Lung (tissue), 12 donors: Measurements from ENCODE around the gene MYO3B. TPM values are rescaled to one million over a fixed set of nuclear protein-coding genes. Genes with fewer than 3 reads are reported as not detected.

Experiments
- ATAC-seq: fragments of 200-7000 bp; cut with Tn5 transposase; one replicate; pipeline ENCODE4 v1.9.1; 2020; ENCODE audit warnings: moderate number of reproducible peaks; ENCODE audit not compliant: insufficient read depth, low FRiP score
- DNase-seq, 3 donors: peaks; one replicate each; pipeline ENCODE4 v3.0.0-alpha.2; 2013 to 2017
- H3K27ac ChIP-seq, 2 donors: one replicate each; pipeline ENCODE4 v1.5.1; 2013; ENCODE audit warnings: mild to moderate bottlenecking in 2 of 2, moderate library complexity in 2 of 2, control low read depth in 1 of 2, inconsistent platforms in 1 of 2, low read depth in 1 of 2, low read length in 1 of 2
- H3K27me3 ChIP-seq, 3 donors: one replicate each; pipeline ENCODE4 v1.5.1; 2013; ENCODE audit warnings: low read length in 2 of 3; ENCODE audit not compliant: control insufficient read depth in 3 of 3, insufficient read depth in 3 of 3
- H3K36me3 ChIP-seq, 4 donors: one replicate each; pipeline ENCODE4 v1.5.1; 2013; ENCODE audit warnings: low read length in 4 of 4, mild to moderate bottlenecking in 1 of 4, moderate library complexity in 1 of 4; ENCODE audit not compliant: control insufficient read depth in 4 of 4, insufficient read depth in 4 of 4
- H3K4me1 ChIP-seq, 5 donors: one replicate each; pipeline ENCODE4 v1.5.1; 2013; ENCODE audit warnings: low read length in 5 of 5, mild to moderate bottlenecking in 2 of 5, moderate library complexity in 1 of 5; ENCODE audit not compliant: control insufficient read depth in 5 of 5, insufficient read depth in 5 of 5
- H3K4me3 ChIP-seq: one replicate; pipeline ENCODE4 v1.5.1; 2013; ENCODE audit warnings: mild to moderate bottlenecking, control low read depth, moderate library complexity
- H3K9ac ChIP-seq, 2 donors: one replicate each; pipeline ENCODE4 v1.5.1; 2013; ENCODE audit warnings: low read length in 2 of 2, control low read depth in 1 of 2; ENCODE audit not compliant: insufficient read depth in 1 of 2
- H3K9me3 ChIP-seq, 4 donors: one replicate each; pipeline ENCODE4 v1.5.1; 2013; ENCODE audit warnings: low read length in 3 of 4, mild to moderate bottlenecking in 1 of 4, moderate library complexity in 1 of 4; ENCODE audit not compliant: control insufficient read depth in 4 of 4, insufficient read depth in 3 of 4
- WGBS, 2 donors: extraction: QIAGEN DNeasy Blood & Tissue Kit; methylation state at CpG; one replicate each; pipeline ENCODE4 v1.1.7; 2013; 5-methylcytosine and 5-hydroxymethylcytosine counted together
- polyA plus RNA-seq, 2 donors: library from polyadenylated mRNA; stranded (reverse); fragments of 200-250 nt; gene quantifications; one replicate each; pipeline ENCODE4 v1.2.1, GENCODE V29; 2013
- total RNA-seq, 2 donors: library from RNA; depleted of rRNA in 1 of 2; stranded (reverse); fragments of >200 nt in 1 of 2; gene quantifications; one replicate each; pipeline ENCODE4 v1.2.1, GENCODE V29; 2014 to 2021
- TF ChIP-seq, protein P1 (sequence below): IDR thresholded peaks from 2 replicates; pipeline ENCODE4 v1.5.1; 2012; ENCODE audit warnings: mild to moderate bottlenecking; ENCODE audit errors: control extremely low read depth, extremely low read depth
- donor health status: control.
- donor health status: control.
- donor health status: Bipolar disorder and iron deficiency.
- donor health status: healthy.
- donor health status: DM: yes; HTN: yes; CAD: no.

Gene MYO3B
- total and polyA plus RNA-seq, 4 donors = 0.03 to 0.82 (median 0.05) TPM; not detected in 1

DNA sequence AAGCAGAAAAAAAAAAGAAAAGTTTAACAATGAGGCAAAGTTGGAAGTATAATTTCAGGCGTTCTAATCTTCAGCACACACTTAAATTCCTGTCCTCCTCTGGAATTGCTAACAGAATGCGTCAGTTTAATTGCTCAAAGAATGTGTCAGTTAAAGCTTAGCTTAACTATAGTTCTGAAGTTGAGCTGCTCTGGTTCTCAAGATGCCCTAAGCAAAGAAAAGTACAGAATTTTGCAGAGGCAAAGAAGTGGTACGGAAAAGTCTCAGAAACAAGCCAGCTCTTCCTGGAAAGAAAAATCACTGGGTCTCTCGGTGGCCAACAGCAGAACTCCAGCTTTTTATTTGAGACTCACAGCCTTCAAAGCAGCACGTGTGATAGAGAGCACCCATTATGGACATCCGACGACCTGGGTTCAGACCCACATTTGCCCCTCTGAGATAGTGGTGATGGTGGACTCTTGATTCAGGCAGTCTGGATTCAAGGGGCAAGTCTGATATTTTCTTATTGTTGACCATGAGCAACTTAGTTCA lies 22.2 kb upstream of the MYO3B start:
- H3K4me3 ChIP-seq = no peak overlapping the region
- H3K27ac ChIP-seq = no peak overlapping the region
- ATAC-seq (no peak), DNase-seq (peak in 2 of 3 donors; percentile 33 to 47)
- 56 to 73% methylated on average over 7 of the region's 7 CpGs for WGBS, 2 donors
- peaks cover 0 to 4% (median 0%) of the 10 kb centered on the region in 4 donors for H3K9me3 ChIP-seq
- H3K4me1 ChIP-seq = peaks cover 0 to 10% (median 0%) of the 10 kb centered on the region in 5 donors
- no peaks in the 10 kb centered on the region for H3K36me3 ChIP-seq
- H3K27me3 ChIP-seq = no peaks in the 10 kb centered on the region
- no peak overlapping the region for H3K9ac ChIP-seq
- TF ChIP-seq, protein P1, sequence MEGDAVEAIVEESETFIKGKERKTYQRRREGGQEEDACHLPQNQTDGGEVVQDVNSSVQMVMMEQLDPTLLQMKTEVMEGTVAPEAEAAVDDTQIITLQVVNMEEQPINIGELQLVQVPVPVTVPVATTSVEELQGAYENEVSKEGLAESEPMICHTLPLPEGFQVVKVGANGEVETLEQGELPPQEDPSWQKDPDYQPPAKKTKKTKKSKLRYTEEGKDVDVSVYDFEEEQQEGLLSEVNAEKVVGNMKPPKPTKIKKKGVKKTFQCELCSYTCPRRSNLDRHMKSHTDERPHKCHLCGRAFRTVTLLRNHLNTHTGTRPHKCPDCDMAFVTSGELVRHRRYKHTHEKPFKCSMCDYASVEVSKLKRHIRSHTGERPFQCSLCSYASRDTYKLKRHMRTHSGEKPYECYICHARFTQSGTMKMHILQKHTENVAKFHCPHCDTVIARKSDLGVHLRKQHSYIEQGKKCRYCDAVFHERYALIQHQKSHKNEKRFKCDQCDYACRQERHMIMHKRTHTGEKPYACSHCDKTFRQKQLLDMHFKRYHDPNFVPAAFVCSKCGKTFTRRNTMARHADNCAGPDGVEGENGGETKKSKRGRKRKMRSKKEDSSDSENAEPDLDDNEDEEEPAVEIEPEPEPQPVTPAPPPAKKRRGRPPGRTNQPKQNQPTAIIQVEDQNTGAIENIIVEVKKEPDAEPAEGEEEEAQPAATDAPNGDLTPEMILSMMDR = no peak

DNA sequence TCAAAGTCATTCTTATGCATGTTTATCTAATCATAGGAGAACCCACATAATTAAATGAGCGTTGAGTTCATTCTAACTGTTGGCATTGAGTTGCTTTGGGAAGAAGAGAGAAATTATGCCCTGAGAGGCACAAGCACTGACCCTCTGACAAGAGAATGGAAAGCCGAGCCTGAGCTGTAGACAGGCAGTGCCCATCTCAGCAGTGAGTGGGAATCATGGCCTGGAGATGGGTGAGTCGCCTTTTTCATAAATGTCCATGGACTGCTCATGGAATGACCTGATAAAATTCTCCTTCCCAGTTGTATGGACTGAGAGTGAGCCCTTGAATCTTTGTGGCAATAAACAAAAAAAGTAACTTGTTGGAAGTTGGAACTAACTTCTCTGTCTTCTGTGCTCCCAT lies 21.4 kb upstream of the MYO3B start:
- H3K4me1 ChIP-seq = peaks cover 0 to 10% (median 0%) of the 10 kb centered on the region in 5 donors
- H3K27me3 ChIP-seq = no peaks in the 10 kb centered on the region
- no peak for DNase-seq
- H3K27ac ChIP-seq = no peak overlapping the region
- H3K4me3 ChIP-seq = no peak overlapping the region
- peaks cover 0 to 4% (median 0%) of the 10 kb centered on the region in 4 donors for H3K9me3 ChIP-seq
- 90 to 96% methylated on average over 3 of the region's 3 CpGs for WGBS, 2 donors
- no peak overlapping the region for H3K9ac ChIP-seq
- no peaks in the 10 kb centered on the region for H3K36me3 ChIP-seq
- no peak for ATAC-seq
- TF ChIP-seq, protein P1 = no peak

DNA sequence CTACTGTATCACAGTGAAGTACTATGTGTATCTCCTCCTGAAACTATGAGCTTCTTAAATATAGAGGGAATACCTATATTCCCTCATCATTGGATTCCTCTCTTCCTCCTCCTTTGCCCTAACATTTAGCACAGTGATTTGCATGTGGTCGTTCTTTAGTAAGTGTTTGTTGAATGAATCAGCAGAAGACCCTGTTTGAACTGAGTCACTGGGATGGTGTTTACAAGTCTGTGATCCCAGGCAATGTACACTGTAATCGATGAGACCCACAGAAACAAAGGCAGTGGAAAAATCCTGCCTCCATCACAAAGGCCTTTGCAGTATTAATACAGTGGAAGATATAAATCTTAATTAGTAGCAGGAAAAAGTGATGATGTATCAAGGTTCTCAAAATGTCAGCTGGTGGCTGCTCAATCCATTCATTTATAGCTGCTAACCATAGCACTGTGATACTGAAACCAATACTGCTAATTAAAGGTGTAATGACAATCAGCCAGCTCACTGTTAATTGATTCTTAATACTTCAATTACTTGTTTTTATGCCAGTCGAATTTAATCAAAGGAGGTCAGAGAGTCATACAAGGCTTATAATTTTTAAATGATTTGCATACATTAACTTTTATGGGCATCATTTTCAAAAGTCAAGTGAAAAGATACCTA lies 20.8 kb upstream of the MYO3B start:
- 65 to 77% methylated on average over 3 of the region's 3 CpGs for WGBS, 2 donors
- Histone ChIP-seq H3K4me3 (no peak overlapping the region), H3K36me3 (no peaks in the 10 kb centered on the region), H3K9ac (no peak overlapping the region), H3K4me1 (peaks cover 0 to 10% (median 0%) of the 10 kb centered on the region in 5 donors), H3K27me3 (no peaks in the 10 kb centered on the region), H3K9me3 (peaks cover 0 to 4% (median 0%) of the 10 kb centered on the region in 4 donors), H3K27ac (no peak overlapping the region)
- ATAC-seq = no peak
- DNase-seq = no peak
- TF ChIP-seq, protein P1 = no peak
